Activated T-helper 1 cell treated with Interleukin-2 at 50 U/mL for 16 hours (primary cell): ENCODE data around the gene ZBED4.

Experiments
- DNase-seq: peaks from one replicate; pipeline ENCODE4 v3.0.0-alpha.2; 2020; ENCODE audit warnings: low read depth

ZBED4 gene

GRCh38 chr22:49881856-49882255 is 28.2 kb downstream of the ZBED4 start:
- no peak for DNase-seq

GRCh38 chr22:49882519-49883293 is 29.1 kb downstream of the ZBED4 start:
- DNase-seq: no peak

- no peak for DNase-seq
Observed at GRCh38 chr22:49883294-49883640, 29.6 kb downstream of the ZBED4 start.

- no peak for DNase-seq
Observed at GRCh38 chr22:49884075-49884474, 30.4 kb downstream of the ZBED4 start.

- no peak for DNase-seq
Observed at GRCh38 chr22:49884503-49885260, 31.0 kb downstream of the ZBED4 start.

GRCh38 chr22:49885281-49885680 is 31.6 kb downstream of the ZBED4 start:
- no peak for DNase-seq

- no peak for DNase-seq
Observed at GRCh38 chr22:49885881-49886280, 32.2 kb downstream of the ZBED4 start.

- DNase-seq: no peak
Observed at GRCh38 chr22:49886346-49887063, 32.9 kb downstream of the ZBED4 start.

GRCh38 chr22:49887064-49887451 is 33.4 kb downstream of the ZBED4 start:
- no peak for DNase-seq

GRCh38 chr22:49887702-49888101 is 34.1 kb downstream of the ZBED4 start:
- DNase-seq: no peak

- DNase-seq: no peak
Observed at GRCh38 chr22:49889071-49889470, 35.4 kb downstream of the ZBED4 start.

GRCh38 chr22:49892226-49892899 is 38.7 kb downstream of the ZBED4 start:
- no peak for DNase-seq

- DNase-seq: no peak
Observed at GRCh38 chr22:49893025-49893424, 39.4 kb downstream of the ZBED4 start.

- no peak for DNase-seq
Observed at GRCh38 chr22:49894322-49895054, 40.8 kb downstream of the ZBED4 start.

GRCh38 chr22:49896201-49896600 is 42.6 kb downstream of the ZBED4 start:
- DNase-seq: no peak

GRCh38 chr22:49897015-49897684 is 43.5 kb downstream of the ZBED4 start:
- DNase-seq: no peak

GRCh38 chr22:49899530-49899929 is 45.9 kb downstream of the ZBED4 start:
- no peak for DNase-seq

GRCh38 chr22:49900441-49901230 is 47.0 kb downstream of the ZBED4 start:
- no peak for DNase-seq

- DNase-seq: no peak
Observed at GRCh38 chr22:49901457-49901856, 47.8 kb downstream of the ZBED4 start.

GRCh38 chr22:49903322-49904039 is 49.8 kb downstream of the ZBED4 start:
- DNase-seq: no peak
